ENCODE data around the gene FRMD4A. TPM values are rescaled to one million over a fixed set of nuclear protein-coding genes. Genes with fewer than 3 reads are reported as not detected.
"Not testable (repeated sequence)": the region's sequence is repeated elsewhere in the genome, so short reads cannot be mapped to it uniquely, and the experiment has no call there.

Gene FRMD4A
- total RNA-seq, 2 donors from 2014 or later, result 37.8 to 41.6 TPM

DNA sequence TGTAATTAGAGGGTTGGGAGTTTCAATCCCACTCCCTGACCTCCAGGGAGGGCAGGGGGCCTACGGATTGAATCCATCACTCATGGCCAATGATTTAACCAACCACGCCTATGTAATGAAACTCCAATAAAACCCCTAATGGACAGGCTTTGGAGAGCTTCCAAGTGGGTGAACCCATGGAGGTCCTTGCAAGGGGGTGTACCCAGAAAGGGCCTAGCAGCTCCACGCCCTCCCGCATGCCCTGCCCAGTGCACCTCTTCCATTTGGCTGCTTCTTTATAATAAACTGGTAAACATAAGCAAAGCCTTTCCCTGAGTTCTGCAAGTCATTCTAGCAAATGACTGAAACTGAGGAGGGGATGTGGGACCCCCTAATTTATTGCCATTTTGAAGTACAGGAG is 280.1 kb downstream of the FRMD4A start:
- no peak for DNase-seq (ENCODE audit: low spot score)
- intact Hi-C loops (cut with DNase I), result no loop called here

DNA sequence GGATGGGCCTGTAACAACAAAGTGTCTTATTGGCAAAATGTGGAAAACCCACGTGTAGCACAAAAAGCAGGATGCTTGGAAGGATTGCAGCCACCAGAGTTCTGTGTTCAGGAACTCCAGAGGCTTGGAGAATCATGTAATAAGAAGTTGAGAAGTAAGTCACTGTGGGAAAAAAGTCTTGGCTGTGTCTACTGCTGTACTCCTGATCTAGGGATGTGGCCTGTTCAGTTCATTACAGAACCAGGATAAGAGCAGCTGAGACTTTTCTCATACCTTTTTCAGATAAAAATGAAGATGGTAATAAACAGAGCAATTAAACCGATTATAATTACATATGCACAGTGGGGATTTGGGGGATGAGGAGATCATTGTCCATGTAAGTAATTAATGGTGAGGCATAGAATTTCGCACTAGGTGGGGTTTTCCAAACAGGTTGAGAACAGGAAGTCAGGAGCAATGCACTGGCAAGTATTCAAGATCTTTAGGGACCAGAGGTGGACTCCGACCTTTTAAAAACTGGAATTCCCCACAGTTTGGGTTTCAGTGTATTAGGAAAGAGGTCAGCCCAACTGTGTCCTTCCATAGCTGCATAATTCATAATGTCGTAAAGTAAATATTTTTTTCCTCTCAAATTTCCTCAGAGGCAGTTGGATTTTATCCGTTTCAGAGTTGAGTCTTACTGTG is 281.7 kb downstream of the FRMD4A start:
- intact Hi-C loops (cut with DNase I), result no loop called here
- no peak for DNase-seq (ENCODE audit: low spot score)

DNA sequence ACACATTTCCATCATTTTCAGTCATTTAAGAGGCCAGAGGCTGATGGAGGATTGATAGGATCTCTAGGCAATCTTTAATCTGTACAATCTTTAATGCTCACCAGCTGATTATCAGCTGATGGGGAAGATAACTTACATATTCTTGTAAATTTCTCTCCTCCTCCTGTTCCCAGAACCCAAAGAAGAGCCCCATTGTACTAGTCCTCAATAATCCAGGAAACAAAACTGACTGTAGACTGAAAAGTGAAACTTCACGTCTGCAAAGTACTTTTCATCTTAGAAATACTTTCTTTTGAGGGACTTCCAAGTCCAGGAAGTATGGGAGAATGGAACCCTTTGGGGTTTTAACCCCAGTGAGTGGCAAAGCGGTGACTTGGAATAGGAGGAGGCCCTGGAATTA is 283.3 kb downstream of the FRMD4A start:
- DNase-seq (ENCODE audit: low spot score), result no peak
- intact Hi-C loops (cut with DNase I), result no loop called here

DNA sequence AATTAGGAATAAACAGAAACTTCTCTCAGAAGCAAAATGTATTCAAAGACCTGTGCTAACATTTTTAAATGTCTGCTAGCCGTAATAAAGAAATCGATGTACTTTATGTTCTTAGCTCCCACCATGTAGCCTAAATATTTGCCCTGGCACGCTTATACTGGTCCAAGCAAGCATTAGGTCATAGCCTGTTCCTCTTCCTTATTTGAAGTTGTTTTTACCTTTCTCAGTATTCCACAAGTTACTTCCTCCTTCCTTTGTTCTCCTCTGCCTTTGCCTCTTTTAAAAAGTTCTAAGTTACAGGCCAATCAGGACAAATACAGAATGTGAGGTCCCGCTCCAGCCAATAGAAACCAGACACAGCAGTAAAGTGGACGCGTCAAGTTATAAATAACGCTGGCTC is 288.7 kb downstream of the FRMD4A start:
- intact Hi-C loops (cut with DNase I); DNase-seq (ENCODE audit: low spot score): not testable (repeated sequence)

DNA sequence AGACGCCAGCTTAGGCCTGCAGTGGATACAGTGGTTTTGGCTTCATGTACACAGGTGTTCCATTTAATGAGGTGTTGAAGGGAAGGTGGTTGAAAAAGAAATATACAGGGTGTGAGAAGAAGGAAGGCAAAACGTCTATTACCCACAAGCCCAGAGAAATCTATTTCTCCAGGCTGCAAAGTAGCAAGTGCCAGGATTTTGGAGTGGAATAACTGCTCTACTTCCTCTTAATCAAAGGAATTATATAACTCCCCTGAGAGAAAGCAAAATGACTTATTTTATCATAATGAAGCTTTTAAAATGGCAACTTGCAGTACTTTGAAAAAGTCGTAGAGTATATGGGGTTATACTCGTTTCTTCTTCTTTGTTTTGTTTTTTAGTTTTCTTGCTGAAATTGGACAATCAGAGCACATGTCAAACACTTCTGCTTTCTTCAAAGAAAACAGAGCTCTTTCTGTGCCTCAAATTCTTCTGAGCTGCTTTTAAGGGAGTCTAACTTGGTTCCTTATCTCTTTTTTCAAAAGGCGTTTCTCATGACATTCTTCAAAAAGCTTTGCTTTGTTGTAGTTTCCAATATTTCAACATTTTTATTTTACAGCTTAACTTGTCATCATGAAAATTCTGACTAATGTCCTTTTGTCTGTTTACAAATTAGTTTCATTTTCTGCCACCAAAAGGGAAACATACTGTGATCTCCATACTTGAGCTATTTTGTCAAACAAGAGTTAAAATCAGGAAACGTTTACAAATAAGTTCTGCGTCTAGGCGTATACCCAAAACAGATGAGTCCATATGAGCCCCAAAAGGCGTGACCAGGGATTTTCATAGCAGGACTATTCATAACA is 289.7 kb downstream of the FRMD4A start:
- intact Hi-C loops (cut with DNase I), result no loop called here
- DNase-seq (ENCODE audit: low spot score), result no peak

DNA sequence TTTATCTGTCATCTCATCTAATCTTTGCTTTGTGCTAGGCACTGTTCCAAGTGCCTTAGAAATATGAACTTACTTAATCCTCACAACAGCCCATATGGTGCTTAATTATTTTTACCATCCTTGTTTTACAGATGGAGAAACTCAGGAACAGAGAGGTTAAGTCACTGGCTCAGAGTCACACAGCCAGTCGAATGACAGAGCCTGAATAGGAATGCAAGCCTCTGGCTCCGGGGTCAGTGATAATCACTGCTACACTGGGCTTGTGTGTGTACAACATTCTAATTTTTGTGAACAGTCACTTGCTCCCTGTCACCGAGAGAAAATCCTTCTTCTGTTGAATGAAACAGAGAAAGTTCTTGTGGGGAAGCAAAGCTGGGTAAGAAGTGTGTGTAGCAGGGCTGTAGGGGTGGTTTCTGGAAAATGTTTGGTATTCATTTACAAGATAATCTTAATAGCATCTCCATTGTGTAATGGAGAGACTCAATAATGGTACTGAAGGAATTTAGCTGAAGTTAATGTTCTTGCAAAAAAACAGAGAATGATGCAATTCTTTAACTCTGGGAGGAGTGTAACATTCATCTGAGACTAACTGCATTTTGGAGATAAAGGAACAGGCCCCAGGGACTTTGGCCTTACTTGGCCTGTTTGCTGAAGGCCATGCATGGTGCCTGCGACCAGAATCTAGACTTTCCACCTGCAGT is 290.6 kb downstream of the FRMD4A start:
- no peak for DNase-seq (ENCODE audit: low spot score)
- intact Hi-C loops (cut with DNase I), result no loop called here

DNA sequence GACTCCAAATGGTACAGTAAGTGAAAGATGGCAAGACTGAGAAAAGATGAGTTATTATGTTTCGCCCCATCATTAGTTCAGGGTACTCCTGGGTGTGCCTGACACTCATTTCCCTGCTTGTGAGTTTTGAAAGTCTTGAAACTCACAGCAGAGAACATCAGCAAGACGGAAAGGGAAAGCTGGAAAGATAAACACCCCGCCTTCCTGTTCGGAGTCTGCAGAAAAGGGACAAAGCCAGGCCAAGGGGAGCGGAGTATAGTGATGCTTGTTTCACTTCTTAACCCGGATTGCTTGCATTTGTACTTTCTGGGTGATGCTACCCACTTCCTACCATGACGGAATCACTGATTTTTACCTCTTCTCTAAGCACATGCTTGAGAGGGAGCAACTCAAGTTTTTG is 294.5 kb downstream of the FRMD4A start:
- intact Hi-C loops (cut with DNase I), result no loop called here

DNA sequence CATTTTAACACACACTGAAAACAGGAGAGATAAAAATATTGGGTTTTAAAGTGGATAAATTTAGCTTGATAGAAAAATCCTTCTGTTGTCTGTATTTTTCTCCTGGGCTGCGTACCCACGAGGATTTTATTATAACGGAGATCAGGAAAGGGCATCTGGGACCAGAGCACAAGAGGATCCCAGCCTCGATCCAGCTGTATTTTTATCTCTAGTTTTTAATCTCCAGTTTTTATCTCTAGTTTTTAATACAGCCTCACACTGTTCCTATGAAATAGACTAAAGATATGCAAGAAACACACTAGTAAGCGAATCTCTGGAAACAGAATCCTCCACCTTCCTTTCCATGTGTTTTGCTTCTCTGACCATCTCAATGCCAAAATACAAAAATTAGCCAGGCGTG is 295.2 kb downstream of the FRMD4A start:
- intact Hi-C loops (cut with DNase I), result no loop called here
- no peak for DNase-seq (ENCODE audit: low spot score)

More for the DNA sequence above, 294.5 kb downstream of the FRMD4A start:
- no peak for DNase-seq (ENCODE audit: low spot score)

DNA sequence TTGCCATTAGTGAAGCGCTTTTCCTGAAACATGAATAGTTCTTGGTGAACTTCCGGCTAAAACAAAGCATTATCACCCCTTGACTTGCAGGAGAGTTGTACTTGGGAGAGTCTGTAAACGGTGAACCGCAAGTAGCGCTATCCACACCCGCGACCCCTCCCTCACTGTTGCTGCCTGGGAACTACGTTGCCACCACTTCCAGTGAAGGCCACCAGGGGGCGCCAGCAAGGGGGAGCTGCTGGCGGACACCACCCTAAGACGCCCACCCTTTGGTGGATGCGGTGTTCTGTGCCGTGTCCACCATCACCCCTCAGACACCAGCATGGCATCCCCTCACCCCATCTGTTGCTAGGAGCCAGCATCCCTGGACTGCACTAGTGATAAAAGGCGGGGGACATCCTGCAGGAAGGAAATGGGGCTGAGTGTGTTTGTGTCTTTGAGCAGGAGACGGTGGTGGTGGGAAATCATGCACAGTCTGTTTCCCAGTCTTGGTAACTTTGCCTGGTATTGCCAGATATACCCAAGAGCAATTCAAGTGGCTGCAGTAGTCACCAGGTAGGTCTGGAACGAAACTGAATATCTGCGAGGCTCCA is 298.2 kb downstream of the FRMD4A start:
- intact Hi-C loops (cut with DNase I), result no loop called here
- no peak for DNase-seq (ENCODE audit: low spot score)

DNA sequence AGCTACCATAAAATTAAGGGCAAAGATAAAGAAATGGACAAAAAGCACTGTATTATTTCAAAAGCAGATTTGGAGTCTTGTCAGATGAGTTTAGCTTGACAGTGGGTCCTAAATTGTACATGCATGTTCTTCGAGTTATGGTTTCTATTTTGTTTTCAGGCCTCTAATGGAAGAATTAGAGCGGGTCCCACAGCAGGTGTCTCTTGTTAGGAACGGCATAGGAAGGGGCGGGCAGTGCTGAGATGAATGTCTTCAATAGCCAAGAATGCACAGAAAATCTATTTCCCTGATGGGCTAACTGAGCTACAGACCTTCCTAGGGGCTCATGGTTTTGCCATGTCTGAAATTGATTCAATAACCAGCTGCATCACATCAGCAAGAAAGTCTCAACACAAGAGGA is 304.4 kb downstream of the FRMD4A start:
- DNase-seq (ENCODE audit: low spot score), result no peak
- intact Hi-C loops (cut with DNase I), result no loop called here

DNA sequence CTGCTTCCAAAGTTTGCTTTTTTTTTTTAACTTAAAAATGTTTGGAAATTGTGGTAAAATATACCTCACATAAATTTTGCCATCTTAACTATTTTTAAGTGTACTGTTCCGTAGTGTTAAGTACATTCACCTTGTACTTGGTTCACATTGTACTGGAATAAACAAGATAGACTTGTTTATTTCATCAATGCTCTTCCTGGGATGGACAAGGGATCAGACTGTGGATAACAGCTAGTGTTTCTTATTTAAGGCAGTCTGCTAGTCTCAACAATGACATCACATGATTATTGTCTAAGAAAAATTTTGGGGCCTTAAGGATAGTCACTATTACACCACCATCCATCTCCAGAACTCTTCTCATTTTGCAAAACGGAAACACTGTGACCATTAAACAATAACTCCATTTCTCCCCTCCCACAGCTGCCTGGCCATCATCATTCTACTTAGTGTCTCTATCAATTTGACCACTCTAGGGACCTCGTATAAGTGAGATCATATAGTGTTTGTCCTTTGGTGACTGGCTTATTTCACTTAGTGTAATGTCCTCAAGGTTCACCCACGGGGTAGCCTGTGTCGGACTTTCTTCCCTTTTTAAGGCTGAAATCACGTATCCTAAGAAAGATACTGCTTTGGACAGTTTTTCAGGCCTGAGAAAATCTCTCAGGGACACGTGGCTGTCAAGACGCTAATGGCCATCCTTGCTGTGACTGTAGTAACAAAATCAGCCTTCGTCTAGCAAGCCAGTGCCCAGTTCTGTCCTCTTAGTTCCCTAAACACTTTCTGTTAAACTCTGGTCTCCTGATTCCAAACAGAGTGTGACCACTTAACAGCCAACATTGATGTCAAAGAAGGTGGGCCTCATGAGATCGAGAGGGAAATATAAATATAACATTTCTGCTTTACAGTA is 305.2 kb downstream of the FRMD4A start:
- intact Hi-C loops (cut with DNase I), result no loop called here
- no peak for DNase-seq (ENCODE audit: low spot score)

DNA sequence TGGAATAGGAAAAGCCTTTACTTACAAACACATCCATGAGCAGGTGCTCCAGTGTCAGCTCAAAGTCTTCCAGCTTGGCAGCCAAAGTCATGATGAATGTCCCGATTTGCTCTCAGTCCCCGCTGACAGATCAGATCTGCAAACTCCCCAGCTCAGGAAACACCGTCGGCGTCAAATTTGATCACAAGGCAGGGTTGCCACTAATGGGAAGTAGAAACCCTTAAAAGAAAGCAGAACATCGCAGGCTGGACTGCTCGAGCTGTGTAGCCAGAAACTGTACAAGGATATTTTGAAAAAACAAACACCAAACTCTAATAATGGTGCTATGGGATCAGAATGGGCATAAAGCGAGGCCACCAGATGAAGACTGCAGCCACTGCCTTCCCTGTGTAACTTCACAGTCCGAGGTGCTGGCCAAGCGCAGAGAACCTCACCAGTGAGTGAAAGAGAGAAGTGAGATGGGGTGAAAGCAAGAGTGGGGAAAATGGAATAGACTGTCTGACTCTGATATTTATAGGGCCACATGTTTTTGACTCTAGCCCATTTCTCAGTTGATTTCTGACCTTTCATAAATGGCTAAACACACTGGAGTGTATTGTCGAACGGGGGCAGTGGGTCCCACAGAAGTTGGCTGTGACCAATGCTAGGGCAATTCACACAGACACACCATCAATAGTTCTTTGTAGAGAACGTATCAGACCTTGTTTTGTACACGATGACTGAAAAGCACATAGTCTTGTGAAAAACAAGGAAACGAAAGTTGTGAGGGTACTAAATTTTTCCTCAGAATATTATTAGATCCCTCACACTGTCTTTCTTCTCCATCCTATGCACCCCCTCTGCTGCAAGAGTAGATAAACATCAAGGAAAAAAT is 306.2 kb downstream of the FRMD4A start:
- intact Hi-C loops (cut with DNase I), result no loop called here
- no peak for DNase-seq (ENCODE audit: low spot score)

DNA sequence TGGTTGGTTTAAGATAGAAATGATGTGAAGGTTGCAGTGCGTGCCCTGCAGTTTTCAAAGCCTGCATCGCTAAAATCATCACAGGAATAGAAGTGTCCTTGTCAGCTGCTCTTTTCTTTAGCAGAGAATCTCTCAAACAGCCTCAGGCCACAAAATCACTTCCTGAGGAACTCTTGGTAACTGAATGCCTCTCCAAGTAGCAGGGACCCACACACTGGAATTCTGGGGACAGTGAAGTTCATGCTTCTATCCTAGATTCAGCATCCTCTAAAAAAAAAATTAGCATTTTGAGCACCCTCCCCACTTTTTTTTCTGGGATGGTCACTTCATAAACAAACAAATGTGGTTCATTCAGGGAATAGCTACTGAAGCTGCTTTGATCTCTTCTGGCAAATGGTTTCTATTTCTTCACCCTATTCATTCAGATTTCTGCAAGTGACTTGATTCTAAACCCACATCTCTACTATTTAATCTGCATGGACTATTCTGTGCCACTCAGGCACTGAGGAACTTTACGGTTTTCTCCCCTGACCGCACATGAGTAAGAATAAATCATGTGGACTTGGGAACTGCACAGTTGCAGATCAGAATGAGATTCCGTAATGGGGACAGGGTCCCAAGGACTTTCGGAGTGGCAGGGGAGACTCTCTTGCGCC is 306.9 kb downstream of the FRMD4A start:
- no peak for DNase-seq (ENCODE audit: low spot score)
- intact Hi-C loops (cut with DNase I), result no loop called here

DNA sequence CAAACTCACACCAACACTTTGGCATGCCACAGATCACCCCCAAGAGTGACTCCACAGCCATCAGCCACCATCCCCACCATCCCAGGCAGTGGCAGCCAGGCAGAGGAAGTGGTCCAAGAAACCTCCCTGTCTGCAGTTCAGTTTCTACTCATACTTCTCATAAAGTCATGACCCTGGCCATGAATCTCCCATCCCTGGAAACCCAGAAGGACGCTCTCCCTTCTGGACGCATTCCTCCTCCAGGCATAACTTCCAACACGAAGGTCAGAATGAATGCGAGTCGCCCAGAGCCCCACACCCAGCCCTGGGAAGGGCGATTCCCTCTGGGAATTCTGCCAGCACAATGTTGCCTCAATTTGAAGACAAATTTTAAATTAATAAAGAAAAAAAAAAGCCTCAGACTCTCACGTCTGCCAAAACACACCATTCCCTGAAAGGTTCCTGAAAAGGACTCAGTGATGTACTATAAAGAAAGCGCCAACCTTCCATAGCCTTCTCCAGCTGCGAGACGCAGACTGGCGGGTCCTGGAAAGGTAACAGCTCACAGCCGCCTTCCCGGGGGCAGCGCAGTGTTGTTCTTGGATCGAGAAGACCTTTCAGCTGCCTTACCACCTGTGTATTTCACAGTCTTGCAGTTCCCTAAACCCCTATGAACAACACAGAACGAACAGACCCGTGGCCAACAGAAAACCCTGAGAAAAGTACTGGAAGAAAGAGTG is 307.6 kb downstream of the FRMD4A start:
- DNase-seq (ENCODE audit: low spot score), result no peak
- intact Hi-C loops (cut with DNase I), result no loop called here

DNA sequence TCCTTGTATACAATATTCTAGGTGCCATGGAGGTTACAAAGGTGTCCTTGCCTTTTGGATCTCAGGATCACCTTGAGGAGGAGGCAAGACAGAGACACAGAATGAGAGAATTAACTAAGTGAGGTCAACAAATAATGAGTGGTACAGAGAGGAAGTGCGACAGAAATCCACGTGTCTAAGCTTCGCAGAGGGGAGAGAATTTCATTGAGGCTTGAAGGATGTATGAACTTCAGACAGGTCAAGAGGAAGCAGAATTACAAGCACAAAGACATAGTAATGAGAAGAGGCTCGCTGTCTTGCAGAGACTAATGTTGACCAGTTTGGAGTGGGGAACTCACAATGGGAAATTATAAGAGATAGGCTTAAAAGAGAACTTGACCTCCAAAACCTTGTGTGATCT is 308.7 kb downstream of the FRMD4A start:
- no peak for DNase-seq (ENCODE audit: low spot score)
- intact Hi-C loops (cut with DNase I), result no loop called here

DNA sequence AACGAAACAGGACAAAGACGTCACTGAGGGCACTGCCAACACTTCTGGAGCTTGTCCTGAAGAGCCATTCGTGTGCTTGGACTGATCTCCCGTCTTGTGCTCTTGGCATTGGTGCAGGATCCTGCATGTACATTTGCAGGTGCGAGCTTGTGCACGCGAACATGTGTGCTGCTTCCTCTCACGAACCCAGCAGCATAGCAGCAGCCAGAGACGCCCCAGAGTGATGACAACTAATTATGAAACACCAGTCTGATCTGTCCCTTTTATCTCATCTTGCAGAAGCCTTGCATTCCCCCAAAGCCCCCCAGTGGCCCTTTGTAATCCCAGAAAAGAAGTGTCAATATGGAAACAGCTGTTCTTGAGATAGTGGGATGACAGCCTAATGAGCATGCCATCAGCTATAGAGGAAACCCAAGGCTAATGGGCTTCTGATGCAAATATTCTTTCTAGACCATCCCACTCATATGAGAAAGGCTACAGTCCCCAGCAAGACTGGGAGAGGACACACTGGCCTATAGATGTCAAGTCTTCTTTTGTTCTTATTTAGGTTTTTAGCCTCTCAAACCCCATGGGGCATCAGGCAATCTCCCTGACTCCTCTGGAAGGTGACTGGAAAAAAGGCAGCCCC is 310.6 kb downstream of the FRMD4A start:
- intact Hi-C loops (cut with DNase I), result no loop called here
- DNase-seq (ENCODE audit: low spot score), result no peak
